Measurements from ENCODE around the gene SLK.
A peak's percentile ranks its signal among the peaks of the same experiment; 100 is the strongest.

SLK gene

GRCh38 chr10:104054430-104054829 lies 87.5 kb downstream of the SLK start:
- no peak for DNase-seq (ENCODE audit: low spot score)
- Histone ChIP-seq H3K27ac (peak overlapping the region in 1 of 2 donors; percentile 28), H3K4me3 (no peak overlapping the region)
- no peak for TF ChIP-seq CTCF (IDR thresholded peaks at IDR 0.05)

GRCh38 chr10:104056619-104057273 lies 89.8 kb downstream of the SLK start:
- no peak for TF ChIP-seq CTCF (IDR thresholded peaks at IDR 0.05)
- DNase-seq (ENCODE audit: low spot score), result no peak
- no peak overlapping the region for H3K4me3 ChIP-seq
- H3K27ac ChIP-seq, result no peak overlapping the region

GRCh38 chr10:104057717-104058116 lies 90.8 kb downstream of the SLK start:
- no peak for TF ChIP-seq CTCF (IDR thresholded peaks at IDR 0.05)
- DNase-seq (ENCODE audit: low spot score), result no peak
- Histone ChIP-seq H3K27ac (no peak overlapping the region), H3K4me3 (no peak overlapping the region)

GRCh38 chr10:104059364-104059763 lies 92.4 kb downstream of the SLK start:
- Histone ChIP-seq H3K27ac (no peak overlapping the region), H3K4me3 (no peak overlapping the region)
- no peak for TF ChIP-seq CTCF (IDR thresholded peaks at IDR 0.05)
- DNase-seq (ENCODE audit: low spot score), result no peak

GRCh38 chr10:104061196-104061595 lies 94.3 kb downstream of the SLK start:
- H3K4me3 ChIP-seq, result no peak overlapping the region
- no peak for TF ChIP-seq CTCF (IDR thresholded peaks at IDR 0.05)
- no peak overlapping the region for H3K27ac ChIP-seq
- peak; percentile 47 for DNase-seq (ENCODE audit: low spot score)

GRCh38 chr10:104065748-104066147 lies 98.8 kb downstream of the SLK start:
- DNase-seq (ENCODE audit: low spot score), result no peak
- Histone ChIP-seq H3K4me3 (no peak overlapping the region), H3K27ac (no peak overlapping the region)
- no peak for TF ChIP-seq CTCF (IDR thresholded peaks at IDR 0.05)

GRCh38 chr10:104066945-104067344 lies 100.0 kb downstream of the SLK start:
- no peak for TF ChIP-seq CTCF (IDR thresholded peaks at IDR 0.05)
- H3K4me3 ChIP-seq, result no peak overlapping the region
- no peak overlapping the region for H3K27ac ChIP-seq
- DNase-seq (ENCODE audit: low spot score), result no peak
